ENCODE data around the gene HCFC2. TPM values are rescaled to one million over a fixed set of nuclear protein-coding genes. Genes with fewer than 3 reads are reported as not detected.
"Not testable (repeated sequence)": the region's sequence is repeated elsewhere in the genome, so short reads cannot be mapped to it uniquely, and the experiment has no call there.

HCFC2 gene
- total RNA-seq: 10 to 100 TPM; 15.8 to 17.7 TPM

DNA sequence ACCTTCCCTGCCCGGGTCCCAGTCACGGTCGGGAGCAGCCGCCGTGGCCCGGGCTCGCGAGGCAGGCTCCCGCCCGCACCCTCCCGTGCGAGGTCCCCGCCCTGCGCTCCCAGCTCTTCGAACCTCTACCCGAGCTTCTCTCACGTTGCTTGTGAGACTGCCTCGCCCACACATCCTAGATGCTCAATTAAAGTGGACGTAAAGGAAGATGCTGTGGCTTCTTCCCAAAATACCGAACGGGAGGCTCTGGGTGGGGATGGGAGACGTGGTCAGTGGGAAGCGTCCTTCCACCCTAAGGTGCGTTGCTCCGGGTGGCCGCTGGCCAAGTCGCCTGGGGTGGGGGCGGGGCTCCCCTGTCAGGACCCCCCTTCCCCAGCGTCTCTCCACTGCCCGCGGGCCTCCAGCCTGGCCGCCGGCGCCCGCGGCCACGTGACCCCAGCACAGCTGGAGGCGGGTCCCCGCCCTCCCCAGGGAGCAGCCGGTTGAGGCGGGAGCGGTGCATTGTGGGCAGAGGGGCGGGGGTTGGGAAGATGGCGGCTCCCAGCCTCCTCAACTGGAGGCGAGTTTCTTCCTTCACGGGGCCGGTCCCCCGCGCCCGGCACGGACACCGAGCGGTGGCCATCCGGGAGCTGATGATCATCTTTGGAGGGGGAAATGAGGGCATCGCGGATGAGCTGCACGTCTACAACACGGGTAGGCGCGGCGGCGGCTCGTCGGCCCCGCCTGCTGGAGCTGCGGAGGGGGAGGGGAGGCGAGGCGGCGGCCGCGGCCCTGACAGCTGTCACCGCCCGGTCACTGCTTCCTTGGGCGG, at the start of gene HCFC2:
Gene HCFC2 (plus strand): TSS at position 501 of the 811 bp plus-strand sequence. CDS start 30 bp downstream, at position 531.
- CTCF ChIA-PET: interaction anchor here (1.0 to 5.2 kb wide), 8 partner anchors 10 to 134 kb away, joined by 3 to 40 read pairs (median 4); partner anchors contain the start of gene HSP90B1
- Mint-ChIP-seq H3K27me3 (peaks cover 14% of the 10 kb centered on the region), H3K4me1 (peaks cover 25% of the 10 kb centered on the region), H3K27ac (peak within 1 kb of the TSS; percentile 76), H3K9me3 (no peaks in the 10 kb centered on the region), H3K36me3 (ENCODE audit: low read depth) (peaks cover 14% of the 10 kb centered on the region), H3K4me3 (peak within 1 kb of the TSS; percentile 95)
- peak; percentile 92 for DNase-seq
- POLR2A ChIA-PET: interaction anchor here (0.7 to 2.6 kb wide), 12 partner anchors 15 to 240 kb away, joined by 3 to 24 read pairs (median 5); partner anchors contain the start of genes HSP90B1, NFYB, NT5DC3 and TDG

DNA sequence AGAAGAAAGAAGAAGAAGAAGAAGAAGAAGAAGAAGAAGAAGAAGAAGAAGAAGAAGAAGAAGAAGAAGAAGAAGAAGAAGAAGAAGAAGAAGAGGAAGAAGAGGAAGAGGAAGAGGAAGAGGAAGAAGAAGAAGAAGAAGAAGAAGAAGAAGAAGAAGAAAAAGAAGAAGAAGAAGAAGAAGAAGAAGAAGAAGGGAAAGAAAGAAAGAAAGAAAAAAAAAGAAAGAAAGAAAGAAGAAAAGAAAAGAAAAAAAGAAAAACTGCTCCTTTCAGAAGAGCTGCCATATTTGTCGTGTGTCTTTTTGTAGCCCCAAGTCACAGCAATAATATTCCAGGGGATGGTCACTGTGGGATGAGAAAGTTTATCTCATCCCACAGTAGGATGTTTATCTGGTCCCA, 42.5 kb upstream of the HCFC2 start:
- not testable (repeated sequence) for H3K4me3 Mint-ChIP-seq

DNA sequence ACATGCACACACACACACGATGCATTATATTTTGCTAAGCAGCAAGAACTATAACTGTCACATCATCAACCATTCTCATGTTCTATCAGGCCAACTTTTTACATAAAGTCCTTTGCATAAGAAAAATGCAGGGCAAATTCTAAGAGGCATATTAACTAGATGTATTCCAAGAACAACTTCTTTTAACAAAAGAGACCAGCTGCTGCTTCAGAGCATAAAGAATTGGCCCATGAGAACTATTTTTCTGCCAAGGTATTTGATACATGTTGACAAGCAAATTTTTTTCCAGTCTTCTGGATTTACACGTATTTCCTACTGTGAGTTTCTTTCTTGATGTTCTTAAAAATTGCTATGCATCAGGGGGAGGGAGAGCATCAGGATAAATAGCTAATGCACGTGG, 41.5 kb upstream of the HCFC2 start:
- DNase-seq: no peak
- POLR2A ChIA-PET: no interaction called here
- Mint-ChIP-seq H3K27ac (no peak overlapping the region), H3K36me3 (ENCODE audit: low read depth) (no peaks in the 10 kb centered on the region), H3K4me1 (no peaks in the 10 kb centered on the region), H3K27me3 (peaks cover 33% of the 10 kb centered on the region), H3K4me3 (no peak overlapping the region), H3K9me3 (no peaks in the 10 kb centered on the region)
- CTCF ChIA-PET: no interaction called here

More for the DNA sequence above, 42.5 kb upstream of the HCFC2 start:
- H3K27ac Mint-ChIP-seq; DNase-seq; H3K9me3 Mint-ChIP-seq; H3K36me3 Mint-ChIP-seq (ENCODE audit: low read depth); CTCF ChIA-PET; POLR2A ChIA-PET; H3K4me1 Mint-ChIP-seq: not testable (repeated sequence)
- peaks cover 26% of the 10 kb centered on the region for H3K27me3 Mint-ChIP-seq

DNA sequence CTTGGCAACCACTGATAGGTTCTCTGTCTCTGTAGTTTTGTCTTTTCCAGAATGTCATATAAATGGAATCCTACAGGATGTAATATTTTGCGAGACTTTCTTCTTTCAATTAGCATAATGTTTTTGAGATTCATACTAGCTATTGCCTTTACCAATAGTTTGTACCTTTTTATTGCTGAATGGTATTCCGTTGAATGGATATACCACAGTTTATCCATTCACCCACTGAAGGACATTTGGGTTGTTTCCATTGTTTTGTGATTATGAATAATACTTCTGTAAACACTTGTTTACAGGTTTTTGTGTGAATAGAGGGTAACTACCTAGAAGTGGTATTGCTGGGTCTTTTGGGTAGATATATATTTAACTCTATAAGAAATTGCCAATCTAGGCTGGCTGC, 40.6 kb upstream of the HCFC2 start:
- Mint-ChIP-seq H3K4me3 (no peak overlapping the region), H3K27ac (no peak overlapping the region), H3K27me3 (peaks cover 32% of the 10 kb centered on the region), H3K4me1 (no peaks in the 10 kb centered on the region), H3K36me3 (ENCODE audit: low read depth) (no peaks in the 10 kb centered on the region), H3K9me3 (no peaks in the 10 kb centered on the region)
- ChIA-PET CTCF (no interaction called here), POLR2A (no interaction called here)
- DNase-seq: no peak

DNA sequence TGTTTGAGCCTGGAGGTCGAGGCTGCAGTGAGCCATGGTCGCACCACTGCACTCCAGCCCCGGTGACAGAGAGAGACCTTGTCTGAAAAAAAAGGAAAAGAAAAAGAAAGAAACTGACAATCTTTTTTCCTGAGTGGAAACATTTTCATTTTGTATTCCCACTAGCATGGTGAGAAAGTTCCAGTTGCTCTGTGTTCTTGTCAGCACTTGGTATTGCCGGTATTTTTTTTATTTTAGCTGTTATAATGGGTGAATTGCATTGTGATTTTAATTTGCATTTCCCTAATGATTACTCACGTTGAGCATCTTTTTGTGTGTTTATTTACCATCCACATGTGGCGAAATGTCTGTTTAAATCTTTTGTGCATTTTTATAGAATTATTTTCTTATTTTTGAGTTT, 40.0 kb upstream of the HCFC2 start:
- H3K9me3 Mint-ChIP-seq: no peaks in the 10 kb centered on the region
- H3K4me1 Mint-ChIP-seq: no peaks in the 10 kb centered on the region
- ChIA-PET POLR2A (no interaction called here), CTCF (no interaction called here)
- no peak overlapping the region for H3K4me3 Mint-ChIP-seq
- H3K36me3 Mint-ChIP-seq (ENCODE audit: low read depth): no peaks in the 10 kb centered on the region
- H3K27ac Mint-ChIP-seq: no peak overlapping the region
- peaks cover 34% of the 10 kb centered on the region for H3K27me3 Mint-ChIP-seq
- DNase-seq: no peak

DNA sequence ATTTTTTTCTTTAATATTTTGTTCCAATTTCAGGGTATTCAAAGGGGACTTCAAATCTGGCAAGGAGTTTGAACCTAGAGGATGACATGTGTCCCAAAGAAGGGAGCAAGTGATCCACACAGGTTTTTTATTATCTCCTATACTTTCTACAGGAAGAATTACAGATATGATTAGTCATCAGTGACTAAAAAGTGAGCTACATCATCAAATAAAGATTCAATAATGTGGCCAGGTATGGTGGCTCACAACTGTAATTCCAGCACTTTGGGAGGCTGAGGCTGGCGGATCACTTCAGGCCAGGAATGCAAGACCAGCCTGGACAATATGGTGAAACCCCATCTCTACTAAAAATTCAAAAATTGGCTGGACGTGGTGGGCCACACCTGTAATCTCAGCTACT, 38.6 kb upstream of the HCFC2 start:
- no peak overlapping the region for H3K4me3 Mint-ChIP-seq
- no peaks in the 10 kb centered on the region for H3K9me3 Mint-ChIP-seq
- H3K36me3 Mint-ChIP-seq (ENCODE audit: low read depth): no peaks in the 10 kb centered on the region
- CTCF ChIA-PET: no interaction called here
- DNase-seq: no peak
- no peak overlapping the region for H3K27ac Mint-ChIP-seq
- H3K4me1 Mint-ChIP-seq: no peaks in the 10 kb centered on the region
- H3K27me3 Mint-ChIP-seq: peaks cover 26% of the 10 kb centered on the region
- POLR2A ChIA-PET: no interaction called here

DNA sequence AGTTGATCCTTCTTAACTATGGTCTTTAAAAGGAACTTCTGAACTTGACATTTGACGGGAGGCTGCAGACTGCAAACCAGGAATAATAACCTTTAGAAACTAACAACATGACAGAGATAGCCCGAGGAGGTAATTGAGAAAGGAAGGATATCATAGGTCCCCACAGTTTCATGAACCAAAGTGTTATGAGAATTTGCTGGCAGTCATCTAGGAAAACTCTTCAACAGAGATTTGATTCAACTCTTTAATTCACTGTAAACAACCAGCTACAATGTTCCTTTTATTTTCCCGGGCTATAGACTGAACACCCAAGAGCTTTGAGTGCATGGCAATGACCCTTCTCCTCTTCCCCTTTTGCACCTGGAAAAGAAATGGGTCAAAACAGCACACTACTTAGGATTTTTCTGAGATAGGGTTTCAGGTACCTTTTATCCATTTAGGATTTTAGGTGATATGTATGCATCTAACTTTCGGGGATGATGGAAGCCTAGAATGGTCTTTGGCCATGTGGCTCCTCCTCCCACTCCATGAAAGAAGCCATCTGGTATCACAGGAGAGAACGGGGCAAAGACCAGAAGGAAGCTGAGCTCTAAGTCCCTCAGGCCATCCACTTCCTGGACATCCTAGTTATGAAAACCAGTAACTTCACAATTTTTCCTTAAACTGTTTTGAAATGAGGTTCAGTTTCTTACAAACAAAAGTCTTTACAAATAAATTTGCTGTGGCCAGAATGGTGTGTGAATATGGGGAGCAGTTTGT, 37.3 kb upstream of the HCFC2 start:
- H3K36me3 Mint-ChIP-seq (ENCODE audit: low read depth): no peaks in the 10 kb centered on the region
- H3K9me3 Mint-ChIP-seq: no peaks in the 10 kb centered on the region
- peaks cover 21% of the 10 kb centered on the region for H3K27me3 Mint-ChIP-seq
- H3K4me1 Mint-ChIP-seq: no peaks in the 10 kb centered on the region
- ChIA-PET CTCF (no interaction called here), POLR2A (no interaction called here)
- no peak overlapping the region for H3K27ac Mint-ChIP-seq
- no peak for DNase-seq
- no peak overlapping the region for H3K4me3 Mint-ChIP-seq

DNA sequence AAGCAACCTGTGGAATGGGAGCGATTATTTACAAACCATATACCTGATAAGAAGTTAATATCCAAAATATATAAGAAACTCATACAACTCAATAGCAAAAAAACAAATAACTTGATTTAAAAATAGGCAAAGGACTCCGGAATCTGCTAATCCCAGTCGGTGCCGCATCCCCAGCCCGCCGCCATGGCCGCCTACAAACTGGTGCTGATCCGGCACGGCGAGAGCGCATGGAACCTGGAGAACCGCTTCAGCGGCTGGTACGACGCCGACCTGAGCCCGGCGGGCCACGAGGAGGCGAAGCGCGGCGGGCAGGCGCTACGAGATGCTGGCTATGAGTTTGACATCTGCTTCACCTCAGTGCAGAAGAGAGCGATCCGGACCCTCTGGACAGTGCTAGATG, 33.7 kb upstream of the HCFC2 start:
- POLR2A ChIA-PET; H3K36me3 Mint-ChIP-seq (ENCODE audit: low read depth); H3K9me3 Mint-ChIP-seq; DNase-seq; H3K27ac Mint-ChIP-seq; H3K4me3 Mint-ChIP-seq; CTCF ChIA-PET; H3K4me1 Mint-ChIP-seq: not testable (repeated sequence)
- peaks cover 22% of the 10 kb centered on the region for H3K27me3 Mint-ChIP-seq

DNA sequence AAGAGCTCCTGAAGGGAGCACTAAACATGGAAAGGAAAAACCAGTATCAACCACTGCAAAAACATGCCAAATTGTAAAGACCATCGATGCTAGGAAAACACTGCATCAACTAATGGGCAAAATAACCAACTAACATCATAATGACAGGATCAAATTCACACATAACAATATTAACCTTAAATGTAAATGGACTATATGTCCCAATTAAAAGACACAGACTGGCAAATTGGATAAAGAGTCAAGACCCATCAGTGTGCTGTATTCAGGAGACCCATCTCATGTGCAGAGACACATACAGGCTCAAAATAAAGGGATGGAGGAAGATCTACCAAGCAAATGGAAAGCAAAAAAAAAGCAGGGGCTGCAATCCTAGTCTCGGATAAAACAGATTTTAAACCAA, 28.2 kb upstream of the HCFC2 start:
- DNase-seq; POLR2A ChIA-PET; H3K9me3 Mint-ChIP-seq; H3K4me1 Mint-ChIP-seq; H3K4me3 Mint-ChIP-seq; H3K27ac Mint-ChIP-seq; CTCF ChIA-PET; H3K36me3 Mint-ChIP-seq (ENCODE audit: low read depth): not testable (repeated sequence)
- peaks cover 26% of the 10 kb centered on the region for H3K27me3 Mint-ChIP-seq

DNA sequence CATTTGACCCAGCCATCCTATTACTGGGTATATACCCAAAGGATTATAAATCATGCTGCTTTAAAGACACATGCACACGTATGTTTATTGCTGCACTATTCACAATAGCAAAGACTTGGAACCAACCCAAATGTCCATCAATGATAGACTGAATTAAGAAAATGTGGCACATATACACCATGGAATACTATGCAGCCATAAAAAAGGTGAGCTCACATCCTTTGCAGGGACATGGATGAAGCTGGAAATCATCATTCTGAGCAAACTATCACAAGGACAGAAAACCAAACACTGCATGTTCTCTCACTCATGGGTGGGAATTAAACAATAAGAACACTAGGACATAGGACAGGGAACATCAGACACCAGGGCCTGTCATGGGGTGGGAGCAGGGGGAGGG, 24.6 kb upstream of the HCFC2 start:
- CTCF ChIA-PET; H3K4me1 Mint-ChIP-seq; H3K36me3 Mint-ChIP-seq (ENCODE audit: low read depth); POLR2A ChIA-PET; DNase-seq; H3K4me3 Mint-ChIP-seq; H3K9me3 Mint-ChIP-seq; H3K27ac Mint-ChIP-seq: not testable (repeated sequence)
- peaks cover 40% of the 10 kb centered on the region for H3K27me3 Mint-ChIP-seq

DNA sequence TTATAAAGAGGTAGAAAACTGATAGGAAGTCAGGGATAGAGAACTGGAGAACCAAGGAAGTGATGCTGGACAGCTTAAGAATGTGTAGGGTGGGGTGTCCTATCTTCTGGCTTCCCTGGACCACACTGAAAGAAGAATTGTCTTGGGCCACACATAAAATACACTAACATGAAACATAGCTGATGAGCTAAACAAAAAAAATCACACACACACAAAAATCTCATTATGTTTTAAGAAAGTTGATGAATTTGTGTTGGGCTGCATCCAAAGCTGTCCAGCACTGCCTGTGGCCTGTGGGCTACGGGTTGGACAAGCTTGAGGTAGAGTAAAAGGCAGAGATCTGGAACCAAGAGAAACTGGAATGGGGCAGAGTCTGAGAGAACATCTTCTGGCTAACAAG, 21.8 kb upstream of the HCFC2 start:
- Mint-ChIP-seq H3K4me1 (peaks cover 6% of the 10 kb centered on the region), H3K4me3 (no peak overlapping the region), H3K36me3 (ENCODE audit: low read depth) (no peaks in the 10 kb centered on the region), H3K9me3 (no peaks in the 10 kb centered on the region), H3K27ac (no peak overlapping the region), H3K27me3 (peaks cover 22% of the 10 kb centered on the region)
- ChIA-PET POLR2A (no interaction called here), CTCF (interaction anchor here (0.8 to 1.8 kb wide), 2 partner anchors 8 to 22 kb away, joined by 3 to 4 read pairs; partner anchors contain the start of gene HCFC2)
- DNase-seq: no peak

DNA sequence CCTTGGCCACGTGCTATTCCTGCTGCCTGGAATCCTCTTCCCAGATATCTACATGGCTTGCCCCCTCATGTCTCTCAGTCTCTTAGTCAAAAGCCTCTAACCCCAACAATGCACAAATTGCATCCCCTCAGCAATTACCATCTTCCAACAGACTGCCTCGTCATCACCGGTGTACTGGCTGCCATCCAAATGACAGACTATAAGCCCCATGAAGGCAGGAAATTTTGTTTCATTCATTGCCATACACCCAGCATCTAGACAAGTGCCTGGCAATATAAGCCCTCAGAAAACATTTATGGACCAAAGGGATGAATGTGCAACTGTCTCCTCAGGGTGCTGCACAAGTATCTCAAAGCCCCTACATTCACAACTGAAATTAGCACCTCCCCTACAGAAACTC, 20.2 kb upstream of the HCFC2 start:
- Mint-ChIP-seq H3K4me1 (peaks cover 6% of the 10 kb centered on the region), H3K36me3 (ENCODE audit: low read depth) (no peaks in the 10 kb centered on the region), H3K9me3 (no peaks in the 10 kb centered on the region), H3K27ac (no peak overlapping the region), H3K27me3 (peaks cover 24% of the 10 kb centered on the region), H3K4me3 (no peak overlapping the region)
- POLR2A ChIA-PET: no interaction called here
- CTCF ChIA-PET: no interaction called here
- no peak for DNase-seq

DNA sequence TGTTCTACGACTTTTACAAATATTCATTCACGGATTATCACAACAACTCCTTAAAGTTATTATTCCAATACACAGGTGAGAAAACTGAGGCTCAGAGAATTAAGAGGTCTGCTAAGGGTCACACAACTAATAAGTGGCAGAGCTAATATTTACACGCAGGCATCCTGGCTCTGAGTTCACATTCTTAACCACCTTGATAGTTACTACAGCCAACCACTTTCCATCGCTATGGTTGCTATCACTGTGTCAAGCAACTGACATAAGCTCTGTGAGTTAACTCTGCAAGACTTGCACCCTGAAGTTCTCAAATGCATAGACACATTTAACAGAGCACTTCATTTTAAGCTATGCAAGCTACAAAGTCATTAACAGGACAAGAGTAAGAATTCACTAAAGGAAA, 18.0 kb upstream of the HCFC2 start:
- POLR2A ChIA-PET: interaction anchor here (0.9 kb wide), 1 partner anchor 18 kb away, joined by 4 read pairs; the partner anchor contains the start of gene HCFC2
- CTCF ChIA-PET: interaction anchor here (0.9 to 2.2 kb wide), 3 partner anchors 11 to 63 kb away, joined by 4 to 8 read pairs (median 7); partner anchors contain the start of gene HCFC2
- H3K27ac Mint-ChIP-seq: no peak overlapping the region

More for the DNA sequence above, 18.0 kb upstream of the HCFC2 start:
- no peaks in the 10 kb centered on the region for H3K9me3 Mint-ChIP-seq
- no peak overlapping the region for H3K4me3 Mint-ChIP-seq
- DNase-seq: no peak
- H3K4me1 Mint-ChIP-seq: peaks cover 16% of the 10 kb centered on the region
- no peaks in the 10 kb centered on the region for H3K36me3 Mint-ChIP-seq (ENCODE audit: low read depth)
- H3K27me3 Mint-ChIP-seq: peaks cover 39% of the 10 kb centered on the region
